Measurements from ENCODE around the gene CES3. TPM values are rescaled to one million over a fixed set of nuclear protein-coding genes. Genes with fewer than 3 reads are reported as not detected.
"Not testable (repeated sequence)": the region's sequence is repeated elsewhere in the genome, so short reads cannot be mapped to it uniquely, and the experiment has no call there.

The CES3 gene
- total RNA-seq, 2 experiments from 2014 or later: 1.6 to 3.0 TPM

DNA sequence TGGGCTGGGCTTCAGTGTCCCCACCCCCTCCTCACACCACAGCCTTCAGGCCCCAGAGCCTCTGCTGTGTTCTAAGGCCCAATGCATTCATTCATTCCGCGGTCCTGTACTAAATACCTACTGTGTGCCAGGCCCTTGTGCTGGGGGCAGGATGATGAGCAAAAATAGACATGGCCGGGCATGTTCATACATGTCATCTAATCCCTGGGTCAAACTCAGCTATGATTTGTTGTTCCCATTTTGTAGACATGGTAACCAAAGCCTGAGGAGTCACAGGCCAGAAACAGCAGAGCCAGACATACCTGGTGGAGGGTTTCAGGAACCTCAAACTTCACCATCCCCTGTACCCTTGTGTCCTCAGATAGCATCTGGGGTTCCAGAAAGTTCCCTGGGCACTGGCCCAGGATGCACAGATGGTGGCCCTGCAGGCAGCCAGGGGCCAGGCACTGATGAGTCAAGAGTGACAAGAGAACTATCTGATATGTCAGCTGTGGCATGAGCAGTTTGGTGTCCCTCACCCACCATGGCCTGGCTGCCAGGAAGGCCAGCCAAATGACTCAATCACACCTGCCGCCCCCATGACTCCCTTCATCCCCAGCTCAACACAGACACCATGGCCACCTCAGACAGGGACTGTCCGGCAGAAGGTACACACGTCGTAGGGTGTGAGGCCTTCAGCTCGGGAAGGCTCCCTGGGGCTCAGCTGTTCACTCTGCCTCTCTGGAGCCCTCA, 33.0 kb upstream of the CES3 start:
- Mint-ChIP-seq H3K4me3 (no peak overlapping the region), H3K9me3 (no peaks in the 10 kb centered on the region), H3K27ac (no peak overlapping the region), H3K27me3 (peaks cover 21% of the 10 kb centered on the region), H3K4me1 (ENCODE audit: low read depth) (peaks cover 25% of the 10 kb centered on the region), H3K36me3 (peaks cover 12% of the 10 kb centered on the region)
- intact Hi-C loops (cut with micrococcal nuclease): loop anchor here (2.0 to 5.0 kb wide), 3 partner anchors 33 to 96 kb away; partner anchors contain the start of genes NAE1 and PDP2
- CTCF ChIA-PET: interaction anchor here (0.6 to 4.0 kb wide), 16 partner anchors 9 to 253 kb away, joined by 3 to 33 read pairs (median 6); partner anchors contain the start of genes CDH16, CES3, NAE1 and PDP2
- DNase-seq: peak; percentile 36
- POLR2A ChIA-PET: interaction anchor here (0.5 to 1.0 kb wide), 4 partner anchors 32 to 570 kb away, joined by 3 to 5 read pairs (median 4); no protein-coding TSS in a partner anchor

DNA sequence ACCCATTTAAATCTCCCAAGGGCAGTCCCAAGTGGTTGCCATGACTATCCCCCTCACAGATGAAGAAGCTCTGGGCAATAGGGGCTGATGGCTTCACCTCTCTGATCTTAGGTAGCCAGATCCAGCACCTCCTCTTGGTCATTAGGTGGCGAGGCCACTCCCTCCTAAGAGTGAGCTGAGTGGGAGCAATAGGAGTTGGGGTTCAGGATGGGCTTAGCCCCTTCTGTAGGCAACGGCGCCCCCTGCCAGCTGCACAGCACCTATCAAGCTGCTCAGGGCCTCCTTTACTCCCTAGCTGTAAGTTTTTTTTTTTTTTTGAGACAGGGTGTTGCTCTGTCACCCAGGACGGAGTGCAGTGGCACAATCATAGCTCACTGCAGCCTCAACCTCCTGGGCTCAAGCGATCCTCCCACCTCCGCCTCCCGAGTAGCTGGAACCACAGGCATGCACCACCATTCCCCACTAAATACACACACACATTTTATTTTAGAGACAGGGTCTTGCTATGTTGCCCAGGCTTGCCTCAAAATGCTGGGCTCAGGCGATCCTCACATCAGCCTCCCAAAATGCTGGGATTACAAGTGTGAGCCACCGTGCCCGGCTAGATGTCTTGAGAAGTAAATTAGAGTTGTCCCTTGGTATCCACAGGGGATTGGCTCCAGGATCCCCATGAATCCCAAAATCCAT, 32.2 kb upstream of the CES3 start:
- peaks cover 33% of the 10 kb centered on the region for H3K4me1 Mint-ChIP-seq (ENCODE audit: low read depth)
- POLR2A ChIA-PET: interaction anchor here (0.9 to 1.0 kb wide), 3 partner anchors 33 to 36 kb away, joined by 3 to 5 read pairs (median 4); no protein-coding TSS in a partner anchor
- H3K27ac Mint-ChIP-seq: no peak overlapping the region
- peaks cover 14% of the 10 kb centered on the region for H3K27me3 Mint-ChIP-seq
- CTCF ChIA-PET: interaction anchor here (0.7 to 4.0 kb wide), 16 partner anchors 10 to 226 kb away, joined by 3 to 33 read pairs (median 6); partner anchors contain the start of genes CDH16, NAE1 and PDP2
- no peaks in the 10 kb centered on the region for H3K9me3 Mint-ChIP-seq
- intact Hi-C loops (cut with micrococcal nuclease): loop anchor here (2.0 to 5.0 kb wide), 3 partner anchors 34 to 97 kb away; partner anchors contain the start of genes NAE1 and PDP2
- H3K4me3 Mint-ChIP-seq: no peak overlapping the region
- peak; percentile 67 for DNase-seq
- peaks cover 17% of the 10 kb centered on the region for H3K36me3 Mint-ChIP-seq

DNA sequence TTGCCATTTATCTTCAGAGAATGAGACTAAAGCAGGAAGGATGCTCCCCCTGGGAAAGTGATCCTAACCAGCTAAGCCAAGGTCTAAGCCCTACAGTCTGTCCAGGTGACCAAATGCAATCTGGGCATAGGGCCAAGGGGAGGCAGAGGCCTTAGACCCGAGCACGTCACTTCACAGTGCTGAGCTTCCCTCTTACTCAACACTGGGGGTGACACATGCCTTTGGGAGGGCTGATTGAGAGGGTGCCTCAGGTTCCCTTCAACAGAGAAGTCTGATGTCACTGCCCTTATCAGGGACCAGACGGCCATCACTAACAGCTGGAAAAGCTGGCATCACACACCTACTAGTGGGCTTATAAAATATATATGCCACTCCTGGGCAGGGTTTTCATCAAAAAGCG, 30.9 kb upstream of the CES3 start:
- Mint-ChIP-seq H3K4me3 (no peak overlapping the region), H3K36me3 (peaks cover 26% of the 10 kb centered on the region), H3K9me3 (no peaks in the 10 kb centered on the region), H3K27me3 (peaks cover 8% of the 10 kb centered on the region), H3K4me1 (ENCODE audit: low read depth) (peaks cover 37% of the 10 kb centered on the region), H3K27ac (peak overlapping the region; percentile 23)
- ChIA-PET CTCF (interaction anchor here (1.2 to 1.6 kb wide), 2 partner anchors 31 to 100 kb away, joined by 3 to 5 read pairs; partner anchors contain the start of genes CES3 and NAE1), POLR2A (no interaction called here)
- DNase-seq: no peak
- intact Hi-C loops (cut with micrococcal nuclease): no loop called here

DNA sequence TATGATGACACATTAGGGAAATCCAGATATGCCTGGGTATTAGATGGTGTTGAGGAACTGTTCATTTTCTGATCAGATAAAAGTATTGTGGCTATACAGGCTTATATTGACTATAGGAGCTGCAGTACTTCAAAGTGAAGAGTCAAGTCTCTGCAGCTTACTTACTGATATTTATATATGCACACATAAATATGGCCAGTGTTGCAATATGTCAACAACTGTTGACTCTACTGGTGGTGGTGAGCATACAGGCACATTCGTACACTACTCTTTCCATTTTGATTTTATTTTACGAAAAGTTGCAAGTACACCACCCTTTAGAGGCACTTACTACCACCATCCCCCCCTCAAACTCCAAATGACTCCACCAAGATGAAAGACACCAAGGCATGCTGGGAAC, 29.4 kb upstream of the CES3 start:
- peaks cover 27% of the 10 kb centered on the region for H3K36me3 Mint-ChIP-seq
- no peak overlapping the region for H3K27ac Mint-ChIP-seq
- intact Hi-C loops (cut with micrococcal nuclease): no loop called here

DNA sequence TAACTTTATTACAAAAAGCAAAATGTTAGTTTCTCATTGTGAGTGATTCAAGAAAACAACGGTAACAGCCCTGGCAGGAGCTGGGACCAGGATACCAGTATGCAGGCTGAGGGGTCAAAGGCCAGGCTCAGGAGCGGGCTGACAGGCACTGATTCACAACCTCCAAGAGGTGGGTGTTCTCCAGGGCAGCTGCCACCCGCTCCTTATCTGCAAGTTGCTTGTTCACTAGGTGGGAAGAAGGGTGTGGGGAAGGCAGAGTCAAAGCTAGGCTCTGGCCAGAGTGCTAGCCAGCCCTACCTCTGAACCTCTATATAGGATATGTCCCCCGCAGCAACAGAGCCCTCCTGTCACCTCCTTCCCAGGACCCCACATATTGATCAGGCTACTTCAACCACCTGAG, 29.0 kb upstream of the CES3 start:
- Mint-ChIP-seq H3K4me3 (peak overlapping the region; percentile 17), H3K4me1 (ENCODE audit: low read depth) (peaks cover 47% of the 10 kb centered on the region), H3K36me3 (peaks cover 27% of the 10 kb centered on the region), H3K27ac (peak overlapping the region; percentile 97), H3K9me3 (no peaks in the 10 kb centered on the region), H3K27me3 (no peaks in the 10 kb centered on the region)
- ChIA-PET POLR2A (no interaction called here), CTCF (interaction anchor here (1.3 to 2.3 kb wide), 3 partner anchors 36 to 204 kb away, joined by 6 to 10 read pairs (median 7); partner anchors contain the start of gene NAE1)
- no peak for DNase-seq
- intact Hi-C loops (cut with micrococcal nuclease): no loop called here

More for the DNA sequence above, 29.4 kb upstream of the CES3 start:
- ChIA-PET CTCF (interaction anchor here (0.6 to 1.6 kb wide), 4 partner anchors 36 to 203 kb away, joined by 3 to 7 read pairs (median 4); partner anchors contain the start of gene NAE1), POLR2A (interaction anchor here (0.5 kb wide), 1 partner anchor 42 kb away, joined by 3 read pairs; no protein-coding TSS in a partner anchor)
- Mint-ChIP-seq H3K9me3 (no peaks in the 10 kb centered on the region), H3K4me3 (no peak overlapping the region), H3K27me3 (no peaks in the 10 kb centered on the region), H3K4me1 (ENCODE audit: low read depth) (peaks cover 43% of the 10 kb centered on the region)
- DNase-seq: no peak

DNA sequence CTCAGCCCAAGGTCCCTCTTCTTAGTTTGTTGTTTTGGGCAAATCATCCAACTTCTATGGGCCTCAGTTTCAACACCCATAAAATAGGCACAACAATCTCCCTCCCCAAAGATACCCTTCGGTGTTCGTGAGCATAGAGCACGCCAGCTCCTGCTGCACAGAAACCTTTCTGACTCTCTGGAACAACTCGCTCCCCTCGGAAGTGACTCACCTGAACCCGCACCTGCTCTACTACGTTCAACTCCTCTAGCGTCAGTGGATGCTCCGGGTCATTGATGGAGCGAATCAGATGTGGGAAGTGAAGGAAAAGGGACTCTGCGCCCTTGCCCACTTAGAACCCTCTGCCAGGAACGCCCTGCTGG, 27.3 kb upstream of the CES3 start:
- intact Hi-C loops (cut with micrococcal nuclease): no loop called here
- no peaks in the 10 kb centered on the region for H3K9me3 Mint-ChIP-seq
- no peaks in the 10 kb centered on the region for H3K27me3 Mint-ChIP-seq
- peaks cover 27% of the 10 kb centered on the region for H3K36me3 Mint-ChIP-seq
- H3K4me3 Mint-ChIP-seq: peak overlapping the region; percentile 100
- POLR2A ChIA-PET: interaction anchor here (0.6 to 1.5 kb wide), 8 partner anchors 15 to 103 kb away, joined by 3 to 4 read pairs (median 3); partner anchors contain the start of genes NAE1 and PDP2
- CTCF ChIA-PET: interaction anchor here (0.7 to 2.3 kb wide), 4 partner anchors 37 to 221 kb away, joined by 3 to 10 read pairs (median 4); partner anchors contain the start of gene NAE1
- H3K4me1 Mint-ChIP-seq (ENCODE audit: low read depth): peaks cover 49% of the 10 kb centered on the region
- H3K27ac Mint-ChIP-seq: peak overlapping the region; percentile 97
- peak; percentile 76 for DNase-seq

DNA sequence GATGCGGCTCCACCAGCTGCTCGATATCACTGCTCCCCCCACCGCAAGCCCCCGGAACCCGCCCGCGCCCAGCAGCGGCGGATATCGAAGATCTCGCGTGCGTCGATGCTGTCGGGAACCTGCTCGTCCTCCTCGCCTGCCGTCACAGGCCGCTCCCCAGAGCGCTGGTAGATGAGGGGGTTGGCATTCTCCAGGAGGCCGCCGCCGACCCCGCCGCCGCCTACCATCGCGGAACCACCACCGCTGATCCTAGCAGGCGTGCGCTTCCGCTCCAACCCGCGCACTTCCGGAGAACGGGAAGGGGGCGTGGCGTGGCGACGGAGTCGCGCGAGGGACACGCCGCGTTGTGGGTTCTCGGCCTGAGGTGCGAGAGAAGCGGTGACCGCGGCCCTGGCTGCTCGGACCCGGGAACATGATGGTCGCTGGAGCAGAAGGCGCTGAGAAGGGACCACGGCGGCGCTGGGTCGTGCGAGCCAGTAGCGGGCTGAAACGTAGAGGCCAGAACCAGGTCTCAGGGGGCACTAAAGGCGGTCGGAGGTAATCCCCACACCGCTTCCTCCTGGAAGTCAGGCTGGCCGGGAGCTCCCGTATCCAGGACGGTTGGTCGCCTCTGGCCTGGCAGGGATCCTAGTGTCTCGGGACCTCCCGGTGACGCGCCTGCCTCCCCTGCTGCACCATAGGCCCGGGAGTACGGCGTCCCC, 26.8 kb upstream of the CES3 start, which contains the start of gene CIAO2B:
CIAO2B (minus strand) TSS at position 265 of the 701 bp plus-strand sequence; CDS start at position 227, 38 bp downstream.
- DNase-seq: peak; percentile 93
- ChIA-PET CTCF (interaction anchor here (0.7 to 2.3 kb wide), 4 partner anchors 38 to 270 kb away, joined by 3 to 10 read pairs (median 4); partner anchors contain the start of gene NAE1), POLR2A (interaction anchor here (1.5 kb wide), 1 partner anchor 19 kb away, joined by 4 read pairs; no protein-coding TSS in a partner anchor)
- intact Hi-C loops (cut with micrococcal nuclease): no loop called here
- Mint-ChIP-seq H3K4me3 (peak within 1 kb of the TSS; percentile 100), H3K4me1 (ENCODE audit: low read depth) (peaks cover 49% of the 10 kb centered on the region), H3K27me3 (no peaks in the 10 kb centered on the region), H3K27ac (peak within 1 kb of the TSS; percentile 97), H3K36me3 (peaks cover 27% of the 10 kb centered on the region), H3K9me3 (no peaks in the 10 kb centered on the region)

DNA sequence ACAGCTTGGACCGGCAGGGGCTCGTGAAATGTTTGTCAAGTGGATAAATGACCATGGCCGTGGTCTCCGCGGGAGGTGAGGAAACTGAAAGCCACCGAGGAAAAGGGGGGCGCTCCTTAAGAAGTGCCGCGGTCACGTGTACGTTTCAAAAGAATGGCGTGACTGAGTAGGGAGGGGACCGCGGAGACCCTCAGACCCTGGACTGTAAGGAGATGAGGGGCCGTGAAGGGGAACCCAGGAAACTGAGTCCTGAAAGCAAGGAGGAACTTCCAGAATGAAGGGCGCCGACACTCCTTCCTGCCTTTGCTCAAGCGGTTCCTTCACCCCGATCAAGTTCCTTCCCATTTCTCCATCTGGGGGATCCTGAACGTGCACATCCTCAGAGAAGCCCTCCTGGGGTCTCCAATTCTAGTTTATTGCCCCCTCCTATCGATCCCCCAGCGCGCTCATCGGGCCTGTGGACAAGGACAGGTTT, 26.2 kb upstream of the CES3 start:
- intact Hi-C loops (cut with micrococcal nuclease); DNase-seq; H3K27me3 Mint-ChIP-seq; H3K9me3 Mint-ChIP-seq: not testable (repeated sequence)
- ChIA-PET CTCF (interaction anchor here (0.7 to 2.0 kb wide), 3 partner anchors 104 to 269 kb away, joined by 3 to 4 read pairs (median 3); partner anchors contain the start of gene NAE1), POLR2A (interaction anchor here (1.5 kb wide), 1 partner anchor 20 kb away, joined by 4 read pairs; no protein-coding TSS in a partner anchor)
- Mint-ChIP-seq H3K36me3 (peaks cover 27% of the 10 kb centered on the region), H3K4me1 (ENCODE audit: low read depth) (peaks cover 49% of the 10 kb centered on the region), H3K4me3 (peak overlapping the region; percentile 100), H3K27ac (peak overlapping the region; percentile 97)

DNA sequence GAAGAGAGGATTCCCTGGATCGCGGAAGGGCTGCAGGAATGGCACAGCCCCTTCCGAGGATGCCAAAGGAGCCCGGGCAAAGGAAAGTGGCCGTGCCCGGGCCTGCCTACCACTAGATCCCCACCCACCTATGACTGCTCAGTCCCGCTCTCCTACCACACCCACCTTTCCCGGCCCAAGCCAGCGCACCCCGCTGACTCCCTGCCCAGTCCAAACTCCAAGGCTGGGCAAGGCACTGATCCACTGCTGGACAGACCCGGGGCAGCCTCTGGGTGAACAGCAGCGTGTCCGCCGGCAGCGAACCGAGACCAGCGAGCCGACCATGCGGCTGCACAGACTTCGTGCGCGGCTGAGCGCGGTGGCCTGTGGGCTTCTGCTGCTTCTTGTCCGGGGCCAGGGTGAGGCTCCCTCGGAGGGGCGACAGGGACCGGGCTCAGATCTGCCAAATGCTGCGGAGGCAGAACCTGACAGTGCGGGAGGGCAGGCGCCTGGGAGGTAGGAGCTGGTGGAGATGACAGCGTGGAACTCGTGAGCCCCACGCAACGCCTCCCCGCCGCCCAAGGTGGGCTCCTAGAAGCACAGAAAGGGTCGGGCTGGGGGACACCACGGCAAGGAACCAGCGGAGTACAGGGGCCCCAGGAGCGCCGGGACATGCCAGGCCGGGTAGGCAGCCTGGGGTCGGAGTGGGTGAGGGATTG, 25.6 kb upstream of the CES3 start, which contains the start of gene CES2:
CES2 (plus strand) TSS at position 203 of the 698 bp plus-strand sequence; CDS start at position 323, 120 bp downstream.
- H3K4me3 Mint-ChIP-seq: peak within 1 kb of the TSS; percentile 100
- no peaks in the 10 kb centered on the region for H3K27me3 Mint-ChIP-seq
- DNase-seq: no peak
- H3K9me3 Mint-ChIP-seq: no peaks in the 10 kb centered on the region
- peak within 1 kb of the TSS; percentile 97 for H3K27ac Mint-ChIP-seq
- H3K4me1 Mint-ChIP-seq (ENCODE audit: low read depth): peaks cover 49% of the 10 kb centered on the region
- intact Hi-C loops (cut with micrococcal nuclease): no loop called here
- ChIA-PET POLR2A (no interaction called here), CTCF (no interaction called here)
- H3K36me3 Mint-ChIP-seq: peaks cover 27% of the 10 kb centered on the region

DNA sequence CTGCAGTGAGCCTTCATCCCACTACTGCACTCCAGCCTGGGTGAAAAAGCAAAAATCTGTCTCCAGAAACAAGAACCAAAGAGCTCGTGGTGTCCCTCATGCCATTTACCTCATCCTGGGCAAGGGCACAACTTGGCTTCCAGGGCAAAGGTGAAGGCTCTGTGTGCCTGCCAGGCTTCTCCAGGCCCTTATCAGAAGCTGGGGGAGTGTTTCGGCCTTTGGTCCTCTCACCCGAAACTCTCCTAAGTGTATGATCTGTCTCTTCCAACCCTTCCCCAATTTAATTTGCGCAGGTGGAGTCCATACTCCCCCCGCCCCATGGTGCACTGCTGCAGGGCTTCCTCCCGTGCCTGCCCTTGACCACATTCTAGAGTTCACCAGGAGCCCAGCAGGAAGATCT, 24.6 kb upstream of the CES3 start:
- no peak for DNase-seq
- ChIA-PET CTCF (interaction anchor here (0.6 to 0.9 kb wide), 3 partner anchors 10 to 62 kb away, joined by 3 read pairs; no protein-coding TSS in a partner anchor), POLR2A (no interaction called here)
- Mint-ChIP-seq H3K4me1 (ENCODE audit: low read depth) (peaks cover 49% of the 10 kb centered on the region), H3K9me3 (no peaks in the 10 kb centered on the region), H3K27ac (peak overlapping the region; percentile 30), H3K4me3 (peak overlapping the region; percentile 23), H3K36me3 (peaks cover 29% of the 10 kb centered on the region), H3K27me3 (no peaks in the 10 kb centered on the region)
- intact Hi-C loops (cut with micrococcal nuclease): no loop called here
